NCI-H460 (cell line): ENCODE results near the gene XYLT2. TPM values are rescaled to one million over a fixed set of nuclear protein-coding genes. Genes with fewer than 3 reads are reported as not detected.

Source experiments
- DNase-seq: peaks from one replicate; pipeline ENCODE4 v3.0.0-alpha.2; 2016; ENCODE audit warnings: low read depth; ENCODE audit errors: extremely low read depth
- total RNA-seq: library from RNA; depleted of rRNA; stranded (reverse); fragments of >200 nt; shearing (Covaris generic); gene quantifications from 2 replicates; pipeline ENCODE4 v1.2.3, GENCODE V29; 2014

The XYLT2 gene
- total RNA-seq, 1 experiment from 2014 or later = 21.0 TPM

- DNase-seq = peak; percentile 55
Observed at GRCh38 chr17:50361561-50362480, 15.9 kb downstream of the XYLT2 start.

- DNase-seq = no peak
Observed at GRCh38 chr17:50362661-50363060, 16.7 kb downstream of the XYLT2 start.

- DNase-seq = no peak
Observed at GRCh38 chr17:50363217-50364060, 17.5 kb downstream of the XYLT2 start.

GRCh38 chr17:50364061-50364458, 18.1 kb downstream of the XYLT2 start:
- DNase-seq = no peak

- no peak for DNase-seq
Observed at GRCh38 chr17:50364715-50365114, 18.8 kb downstream of the XYLT2 start.

- no peak for DNase-seq
Observed at GRCh38 chr17:50365165-50365564, 19.2 kb downstream of the XYLT2 start.

- no peak for DNase-seq
Observed at GRCh38 chr17:50365649-50366393, 19.9 kb downstream of the XYLT2 start.

GRCh38 chr17:50367401-50367800, 21.5 kb downstream of the XYLT2 start:
- no peak for DNase-seq

- no peak for DNase-seq
Observed at GRCh38 chr17:50370052-50370451, 24.1 kb downstream of the XYLT2 start.

GRCh38 chr17:50371526-50371925, 25.6 kb downstream of the XYLT2 start:
- no peak for DNase-seq

- DNase-seq = no peak
Observed at GRCh38 chr17:50372222-50372757, 26.4 kb downstream of the XYLT2 start.

- peak; percentile 86 for DNase-seq
Observed at GRCh38 chr17:50372758-50373556, 27.0 kb downstream of the XYLT2 start, which contains the start of the genes EME1 and MRPL27. Gene EME1, plus strand, starts transcription at chr17:50373229. Its CDS starts 1,980 bp downstream, at chr17:50375209. Gene MRPL27, minus strand, starts transcription at chr17:50373184. Its CDS starts 14 bp downstream, at chr17:50373170.

GRCh38 chr17:50373705-50374104, 27.8 kb downstream of the XYLT2 start:
- no peak for DNase-seq

- DNase-seq = no peak
Observed at GRCh38 chr17:50375858-50376538, 30.1 kb downstream of the XYLT2 start.

- no peak for DNase-seq
Observed at GRCh38 chr17:50379351-50380132, 33.6 kb downstream of the XYLT2 start.

- no peak for DNase-seq
Observed at GRCh38 chr17:50380369-50381259, 34.7 kb downstream of the XYLT2 start.

GRCh38 chr17:50381260-50381815, 35.4 kb downstream of the XYLT2 start:
- DNase-seq = no peak
